ENCODE results near the gene LIN28B.

DNA sequence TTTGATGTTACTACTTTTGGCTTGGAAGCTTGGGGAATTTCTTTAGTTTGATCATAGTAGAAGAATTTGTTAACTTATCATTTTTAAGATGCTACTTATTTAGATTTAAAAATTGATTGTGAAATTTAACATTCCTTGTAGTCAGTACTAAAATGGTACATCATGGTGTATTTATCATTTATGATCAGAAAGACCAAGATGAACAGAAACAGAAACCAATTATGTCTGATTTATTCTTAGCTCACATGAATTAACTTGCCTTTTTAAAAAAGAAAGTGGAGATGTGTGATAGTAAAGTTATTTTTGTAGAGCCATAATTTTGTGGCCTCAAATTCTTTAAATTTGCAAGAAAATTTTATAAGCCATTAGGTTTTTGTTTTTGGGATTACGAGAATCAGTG lies 77.6 kb downstream of the LIN28B start:
- TF ChIP-seq, protein P1, sequence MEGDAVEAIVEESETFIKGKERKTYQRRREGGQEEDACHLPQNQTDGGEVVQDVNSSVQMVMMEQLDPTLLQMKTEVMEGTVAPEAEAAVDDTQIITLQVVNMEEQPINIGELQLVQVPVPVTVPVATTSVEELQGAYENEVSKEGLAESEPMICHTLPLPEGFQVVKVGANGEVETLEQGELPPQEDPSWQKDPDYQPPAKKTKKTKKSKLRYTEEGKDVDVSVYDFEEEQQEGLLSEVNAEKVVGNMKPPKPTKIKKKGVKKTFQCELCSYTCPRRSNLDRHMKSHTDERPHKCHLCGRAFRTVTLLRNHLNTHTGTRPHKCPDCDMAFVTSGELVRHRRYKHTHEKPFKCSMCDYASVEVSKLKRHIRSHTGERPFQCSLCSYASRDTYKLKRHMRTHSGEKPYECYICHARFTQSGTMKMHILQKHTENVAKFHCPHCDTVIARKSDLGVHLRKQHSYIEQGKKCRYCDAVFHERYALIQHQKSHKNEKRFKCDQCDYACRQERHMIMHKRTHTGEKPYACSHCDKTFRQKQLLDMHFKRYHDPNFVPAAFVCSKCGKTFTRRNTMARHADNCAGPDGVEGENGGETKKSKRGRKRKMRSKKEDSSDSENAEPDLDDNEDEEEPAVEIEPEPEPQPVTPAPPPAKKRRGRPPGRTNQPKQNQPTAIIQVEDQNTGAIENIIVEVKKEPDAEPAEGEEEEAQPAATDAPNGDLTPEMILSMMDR (IDR thresholded peaks at IDR 0.05), result no peak
- TF ChIP-seq EP300 (IDR thresholded peaks at IDR 0.05; ENCODE audit: low read depth), result no peak
